GM10248 (cell line): ENCODE data around the gene SLC25A21.

Experiments
- CTCF ChIA-PET: fragments of 300-600 bp; sonication (Branson Sonifier 250); formaldehyde crosslinking; extraction: SDS; loops from one replicate; lab custom pipeline; 2021; ENCODE audit warnings: antibody characterized with exemption; lab: Yijun Ruan, JAX
- POLR2A ChIA-PET: fragments of 350-650 bp; sonication (Branson Sonifier 250); formaldehyde crosslinking; extraction: SDS; loops from one replicate; lab custom pipeline; 2020; ENCODE audit warnings: antibody characterized with exemption; lab: Yijun Ruan, JAX
- DNase-seq: peaks from one replicate; pipeline ENCODE4 v3.0.0; 2012; ENCODE audit errors: extremely low spot score
- TF ChIP-seq, protein P1 (sequence below): IDR thresholded peaks from 2 replicates; pipeline ENCODE4 v1.5.1; 2012; ENCODE audit warnings: mild to moderate bottlenecking, low read depth; ENCODE audit errors: extremely low read depth, missing control alignments, control extremely low read depth

SLC25A21 gene

DNA sequence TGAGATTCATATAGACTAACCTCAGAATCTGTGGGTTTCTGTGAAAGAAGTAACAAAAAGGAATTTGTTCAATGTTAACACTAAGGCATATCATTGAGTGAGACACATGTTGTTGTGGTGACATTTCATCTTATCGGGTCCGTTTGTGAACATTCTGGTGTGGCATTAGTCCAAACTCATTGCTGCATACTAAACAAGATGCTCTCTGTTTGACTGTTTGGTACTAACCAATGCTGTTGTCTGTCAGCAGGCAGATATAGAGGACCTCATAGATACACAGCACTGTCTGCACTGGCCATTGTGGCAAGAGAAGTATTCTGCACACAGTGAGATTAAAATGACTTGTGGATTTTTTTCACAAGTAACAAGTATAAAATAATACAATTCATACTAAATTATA, 41.2 kb downstream of the SLC25A21 start:
- TF ChIP-seq, protein P1, sequence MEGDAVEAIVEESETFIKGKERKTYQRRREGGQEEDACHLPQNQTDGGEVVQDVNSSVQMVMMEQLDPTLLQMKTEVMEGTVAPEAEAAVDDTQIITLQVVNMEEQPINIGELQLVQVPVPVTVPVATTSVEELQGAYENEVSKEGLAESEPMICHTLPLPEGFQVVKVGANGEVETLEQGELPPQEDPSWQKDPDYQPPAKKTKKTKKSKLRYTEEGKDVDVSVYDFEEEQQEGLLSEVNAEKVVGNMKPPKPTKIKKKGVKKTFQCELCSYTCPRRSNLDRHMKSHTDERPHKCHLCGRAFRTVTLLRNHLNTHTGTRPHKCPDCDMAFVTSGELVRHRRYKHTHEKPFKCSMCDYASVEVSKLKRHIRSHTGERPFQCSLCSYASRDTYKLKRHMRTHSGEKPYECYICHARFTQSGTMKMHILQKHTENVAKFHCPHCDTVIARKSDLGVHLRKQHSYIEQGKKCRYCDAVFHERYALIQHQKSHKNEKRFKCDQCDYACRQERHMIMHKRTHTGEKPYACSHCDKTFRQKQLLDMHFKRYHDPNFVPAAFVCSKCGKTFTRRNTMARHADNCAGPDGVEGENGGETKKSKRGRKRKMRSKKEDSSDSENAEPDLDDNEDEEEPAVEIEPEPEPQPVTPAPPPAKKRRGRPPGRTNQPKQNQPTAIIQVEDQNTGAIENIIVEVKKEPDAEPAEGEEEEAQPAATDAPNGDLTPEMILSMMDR, result no peak
- POLR2A ChIA-PET, result no interaction called here
- CTCF ChIA-PET, result no interaction called here
- no peak for DNase-seq

DNA sequence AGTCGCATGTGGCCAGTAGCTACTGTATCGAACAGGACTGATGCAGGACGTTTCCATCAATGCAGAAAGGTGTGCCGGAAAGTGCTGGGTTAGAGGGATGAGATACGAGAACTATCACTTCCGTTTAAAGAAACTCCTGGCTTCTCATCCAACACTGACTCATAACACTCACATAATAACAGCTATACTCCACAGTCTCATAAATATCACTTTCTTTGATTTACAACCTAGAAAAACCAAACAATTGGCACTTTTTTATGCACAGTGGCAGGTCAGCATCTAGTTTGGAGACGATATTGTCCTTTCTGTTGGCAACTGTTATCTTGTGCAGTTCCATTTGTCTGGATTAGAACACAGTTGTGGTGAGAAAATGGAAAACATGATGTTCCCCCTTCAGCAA, 43.4 kb downstream of the SLC25A21 start:
- no peak for DNase-seq
- CTCF ChIA-PET, result no interaction called here
- TF ChIP-seq, protein P1, result no peak
- POLR2A ChIA-PET, result no interaction called here

DNA sequence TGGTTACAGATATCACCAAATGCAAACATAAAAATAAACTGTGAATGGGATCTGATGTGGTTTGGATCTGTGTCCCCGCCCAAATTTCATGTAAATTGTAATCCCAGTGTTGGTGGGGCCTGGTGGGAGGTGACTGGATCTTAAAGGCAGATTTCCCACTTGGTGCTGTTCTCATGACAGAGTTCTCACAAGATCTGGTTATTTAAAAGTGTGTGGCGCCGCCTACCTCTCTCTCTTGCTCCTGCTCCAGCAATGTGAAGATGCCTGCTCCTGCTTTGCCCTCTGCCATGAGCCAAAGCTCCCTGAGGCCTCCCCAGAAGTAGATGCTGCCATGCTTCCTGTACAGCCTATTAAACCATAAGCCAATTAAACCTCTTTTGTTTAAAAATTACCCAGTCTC, 47.8 kb downstream of the SLC25A21 start:
- ChIA-PET CTCF (no interaction called here), POLR2A (no interaction called here)
- no peak for DNase-seq
- TF ChIP-seq, protein P1, result no peak

DNA sequence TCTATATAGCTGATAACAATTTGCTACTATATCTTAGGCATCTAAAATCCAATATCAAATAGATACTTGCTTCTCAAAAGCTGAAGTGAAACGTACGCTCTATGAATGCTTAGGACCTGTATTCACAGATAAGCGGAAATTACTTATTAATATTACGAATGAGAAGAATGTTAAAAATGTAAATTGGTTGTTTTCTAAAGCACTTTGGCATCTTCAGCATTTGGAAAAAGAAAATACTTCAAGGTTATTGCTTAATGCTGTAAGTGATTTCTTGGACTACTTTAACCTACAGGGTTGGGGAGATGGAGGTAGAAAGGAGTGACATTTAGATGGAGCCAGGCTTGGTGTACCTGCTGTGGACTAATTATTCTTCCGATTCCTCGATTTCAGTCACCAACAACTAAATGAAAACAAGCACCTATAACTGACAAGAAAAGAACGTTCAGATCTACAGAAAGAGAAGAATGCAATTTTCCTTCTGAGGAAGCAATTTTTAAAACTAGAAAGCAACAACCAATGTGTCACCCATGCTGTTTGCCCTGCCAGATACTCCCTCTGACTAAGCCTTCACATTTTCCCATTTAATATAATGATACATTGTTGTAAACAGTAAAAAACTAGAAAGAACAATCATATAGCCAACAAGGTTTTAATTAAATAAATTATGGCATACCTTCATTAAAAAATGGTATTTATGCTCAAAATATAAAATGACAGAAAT, 49.3 kb downstream of the SLC25A21 start:
- DNase-seq, result no peak
- TF ChIP-seq, protein P1, result no peak
- ChIA-PET CTCF (no interaction called here), POLR2A (no interaction called here)

DNA sequence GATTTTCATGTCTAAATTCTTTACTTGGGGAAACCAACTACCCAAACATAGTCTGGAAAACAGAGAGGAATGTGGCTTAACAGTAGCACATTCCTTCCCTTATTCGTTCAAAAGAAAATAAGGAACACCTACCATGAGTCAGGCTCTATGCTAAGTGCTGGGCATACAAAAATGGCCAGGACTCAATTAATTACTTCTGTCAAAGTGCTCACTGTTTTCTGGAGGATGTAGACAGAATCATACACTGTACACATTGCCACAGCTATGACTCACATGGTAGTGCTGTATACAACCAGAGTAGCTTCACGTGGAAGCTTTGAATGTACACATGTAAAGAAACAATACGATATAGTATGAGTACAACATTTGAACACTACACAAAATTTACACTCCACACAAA, 50.1 kb downstream of the SLC25A21 start:
- TF ChIP-seq, protein P1, result no peak
- DNase-seq, result no peak
- ChIA-PET POLR2A (no interaction called here), CTCF (no interaction called here)

DNA sequence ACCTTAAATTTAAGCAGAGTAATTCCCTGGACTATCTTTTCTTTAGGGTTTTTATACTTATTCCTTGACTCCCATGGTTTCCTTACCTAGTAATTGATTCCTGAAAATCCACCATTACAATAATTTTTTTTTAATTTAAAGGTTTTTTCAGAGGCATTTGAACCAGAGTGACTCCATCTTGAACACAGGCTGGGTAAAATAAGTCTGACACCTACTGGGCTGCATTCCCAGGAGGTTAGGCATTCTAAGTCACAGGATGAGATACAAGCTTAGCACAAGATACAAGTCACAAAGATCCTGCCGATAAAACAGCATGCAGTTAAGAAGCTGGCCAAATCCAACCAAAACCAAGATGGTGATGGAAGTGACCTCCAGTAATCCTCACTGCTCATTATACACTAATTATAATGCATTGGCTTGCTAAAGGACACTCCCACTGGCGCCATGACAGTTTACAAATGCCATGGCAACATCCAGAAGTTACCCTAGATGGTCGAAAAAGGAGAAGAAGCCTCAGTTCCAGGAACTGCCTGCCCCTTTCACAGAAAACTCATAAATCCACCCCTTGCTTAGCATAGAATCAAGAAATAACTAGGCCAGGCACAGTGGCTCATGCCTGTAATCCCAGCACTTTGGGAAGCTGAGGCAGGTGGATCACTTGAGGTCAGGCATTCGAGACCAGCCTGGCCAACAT, 53.6 kb downstream of the SLC25A21 start:
- no peak for DNase-seq
- CTCF ChIA-PET, result interaction anchor here (1.1 to 1.6 kb wide), 2 partner anchors 10 to 12 kb away, joined by 3 read pairs; no protein-coding TSS in a partner anchor
- TF ChIP-seq, protein P1, result no peak
- POLR2A ChIA-PET, result no interaction called here
